NCI-H146 treated with DMSO at 0.1 percent for 48 hours (cell line): ENCODE results near the gene ABCD1.
A peak's percentile ranks its signal among the peaks of the same experiment; 100 is the strongest.
"Not testable (repeated sequence)": the region's sequence is repeated elsewhere in the genome, so short reads cannot be mapped to it uniquely, and the experiment has no call there.

Source experiments
- DNase-seq: peaks from one replicate; lab custom pipeline; 2025; ENCODE audit not compliant: unreplicated experiment; lab: John Stamatoyannopoulos, UW

The ABCD1 gene

DNA sequence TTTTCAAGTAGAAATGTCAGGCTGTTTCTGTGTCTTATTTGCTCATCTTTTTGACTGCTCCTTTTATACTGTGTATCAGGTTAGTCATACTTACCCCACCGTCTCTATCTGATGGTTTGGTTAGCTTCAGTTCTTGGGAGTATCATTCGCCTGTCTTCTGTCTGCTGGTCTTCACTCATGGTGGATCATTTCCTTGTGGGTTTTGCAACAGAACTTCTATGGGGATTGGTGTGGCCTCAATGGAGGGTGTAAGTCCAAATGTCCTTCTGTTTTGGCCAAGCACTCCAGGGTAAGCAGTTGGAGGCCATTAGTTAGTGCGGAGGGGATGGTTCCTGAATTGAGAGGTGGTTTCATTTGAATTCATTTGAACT, 7.2 kb downstream of the ABCD1 start:
- DNase-seq: no peak

DNA sequence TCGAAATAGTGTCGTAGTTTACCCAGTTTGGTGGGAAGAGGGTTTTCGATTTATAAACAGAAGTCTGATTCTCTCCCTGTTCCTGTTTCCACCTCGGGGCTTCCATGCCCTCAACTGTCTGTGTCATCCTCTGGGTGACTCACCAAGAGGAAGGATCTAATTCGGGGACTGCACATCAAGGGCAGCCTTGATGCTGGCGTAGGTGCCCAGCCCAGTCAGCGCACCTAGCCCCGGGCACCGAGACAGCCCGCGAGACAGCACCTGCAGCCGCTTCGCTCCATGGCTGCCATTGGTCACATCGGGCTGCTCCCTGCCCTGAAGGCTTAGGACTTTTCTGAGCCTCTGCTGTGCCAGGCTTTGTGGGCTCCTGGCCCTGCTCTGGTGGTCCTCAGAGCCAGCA, 7.7 kb downstream of the ABCD1 start:
- DNase-seq: no peak

DNA sequence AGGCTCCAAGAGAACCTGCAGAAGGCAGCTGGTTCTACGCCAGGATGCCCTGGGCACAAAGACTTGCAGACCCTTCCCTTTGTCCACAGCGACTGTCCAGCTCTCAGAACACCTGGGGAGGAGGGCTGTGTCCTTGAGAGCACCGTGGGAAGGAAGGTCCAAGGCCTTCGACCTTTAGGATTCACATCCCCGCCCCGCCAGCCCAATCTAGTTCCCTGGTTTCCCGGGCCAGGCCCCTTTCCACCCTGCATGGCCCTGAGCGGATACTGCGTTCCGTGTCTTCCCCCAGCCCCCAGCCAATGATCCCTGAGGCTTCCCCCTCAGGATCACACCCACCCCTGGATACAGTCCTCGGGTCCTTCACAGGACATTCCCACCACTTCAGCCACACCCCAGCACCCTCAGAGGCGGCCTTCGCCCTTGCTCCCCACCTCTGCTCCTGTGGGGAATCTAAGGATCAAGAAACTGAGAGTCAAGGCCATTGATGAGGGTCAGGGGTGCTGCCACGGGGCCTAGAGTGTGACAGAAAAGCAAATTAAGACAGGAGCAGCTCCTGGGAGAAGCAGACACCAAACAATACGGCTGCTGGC, 9.1 kb downstream of the ABCD1 start:
- no peak for DNase-seq

DNA sequence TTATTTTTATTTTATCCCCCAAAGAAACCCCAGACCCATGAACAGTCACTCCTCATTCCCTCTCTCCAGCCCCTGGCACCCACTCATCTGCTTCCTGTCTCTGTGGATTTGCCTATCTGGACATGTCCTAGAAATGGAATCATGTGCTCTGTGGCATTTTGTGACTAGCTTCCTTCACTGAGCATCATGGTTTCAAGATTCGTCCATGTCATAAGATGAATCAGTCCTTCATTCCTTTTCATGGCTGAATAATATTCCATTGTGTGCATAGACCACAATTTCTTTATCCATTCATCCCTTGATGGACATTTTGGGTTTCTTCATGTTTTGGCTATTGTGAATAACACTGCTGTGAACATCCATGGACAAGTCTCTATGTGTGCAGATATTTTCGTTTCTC, 10.2 kb downstream of the ABCD1 start:
- no peak for DNase-seq

DNA sequence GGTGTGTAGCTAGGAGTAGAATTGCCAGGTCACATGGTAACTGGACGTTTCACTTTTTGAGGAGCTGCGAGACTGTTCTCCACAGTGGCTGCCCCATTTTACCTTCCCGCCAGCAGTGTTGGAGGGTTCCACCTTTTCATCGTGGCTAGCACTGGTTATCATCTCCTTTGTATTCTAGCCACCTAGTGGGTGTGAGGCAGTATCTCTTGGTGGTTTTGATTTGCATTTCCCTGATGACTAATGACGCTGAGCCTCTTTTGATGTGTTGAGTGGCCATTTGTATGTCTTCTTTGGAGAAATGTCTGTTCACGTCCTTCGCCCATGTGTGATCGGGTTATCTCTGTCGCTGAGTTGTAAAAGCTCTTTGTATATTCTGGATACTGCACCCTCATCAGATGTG, 10.6 kb downstream of the ABCD1 start:
- DNase-seq: no peak

DNA sequence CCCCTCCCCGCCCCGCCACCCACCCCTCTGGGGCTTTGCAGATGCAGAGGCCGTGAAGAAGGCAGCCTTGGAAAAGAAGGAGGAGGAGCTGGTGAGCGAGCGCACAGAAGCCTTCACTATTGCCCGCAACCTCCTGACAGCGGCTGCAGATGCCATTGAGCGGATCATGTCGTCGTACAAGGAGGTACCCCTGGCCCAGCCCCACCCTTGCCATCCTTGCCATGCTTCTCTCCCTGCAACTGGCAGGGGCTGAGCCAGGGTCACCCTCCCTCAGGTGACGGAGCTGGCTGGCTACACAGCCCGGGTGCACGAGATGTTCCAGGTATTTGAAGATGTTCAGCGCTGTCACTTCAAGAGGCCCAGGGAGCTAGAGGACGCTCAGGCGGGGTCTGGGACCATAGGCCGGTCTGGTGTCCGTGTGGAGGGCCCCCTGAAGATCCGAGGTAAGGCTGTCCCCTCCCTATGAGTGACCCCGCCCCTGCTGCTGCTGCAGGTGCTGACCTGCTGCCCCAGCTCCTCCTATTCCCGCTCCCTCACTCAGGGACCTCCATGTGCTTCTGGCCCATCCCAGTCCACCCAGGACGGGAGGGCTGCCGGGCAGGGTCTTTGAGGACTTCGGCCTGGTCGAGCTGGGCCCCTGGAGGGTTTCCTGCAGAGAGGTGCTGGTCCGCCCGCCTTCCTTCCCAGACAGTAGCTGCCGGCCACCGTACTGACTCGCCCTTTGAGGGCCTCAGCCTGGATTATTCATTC, 11.6 kb downstream of the ABCD1 start:
- DNase-seq: no peak

DNA sequence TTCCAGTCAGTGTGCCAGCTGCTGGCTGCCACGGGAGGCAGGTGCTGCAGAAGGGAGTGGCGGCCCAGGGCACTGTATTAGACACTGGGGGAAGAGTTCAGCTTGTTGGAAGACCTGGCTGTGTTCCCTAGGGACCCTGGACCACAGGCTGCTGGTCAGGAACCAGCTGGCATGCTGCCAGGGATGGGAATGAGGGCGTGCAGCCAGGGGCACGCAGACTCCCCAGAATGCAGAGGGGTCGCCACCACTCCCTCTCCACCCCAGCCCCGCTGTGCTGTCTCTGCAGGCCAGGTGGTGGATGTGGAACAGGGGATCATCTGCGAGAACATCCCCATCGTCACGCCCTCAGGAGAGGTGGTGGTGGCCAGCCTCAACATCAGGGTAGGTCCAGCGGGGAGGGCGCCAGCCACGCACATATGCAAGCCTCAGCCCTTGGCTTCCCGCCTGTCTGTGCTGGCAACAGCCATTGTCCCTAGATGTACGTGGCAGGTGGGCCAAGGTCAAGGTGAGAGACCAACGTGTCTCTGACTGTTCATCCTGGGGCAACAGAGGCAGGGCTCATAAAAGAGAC, 12.3 kb downstream of the ABCD1 start:
- no peak for DNase-seq

DNA sequence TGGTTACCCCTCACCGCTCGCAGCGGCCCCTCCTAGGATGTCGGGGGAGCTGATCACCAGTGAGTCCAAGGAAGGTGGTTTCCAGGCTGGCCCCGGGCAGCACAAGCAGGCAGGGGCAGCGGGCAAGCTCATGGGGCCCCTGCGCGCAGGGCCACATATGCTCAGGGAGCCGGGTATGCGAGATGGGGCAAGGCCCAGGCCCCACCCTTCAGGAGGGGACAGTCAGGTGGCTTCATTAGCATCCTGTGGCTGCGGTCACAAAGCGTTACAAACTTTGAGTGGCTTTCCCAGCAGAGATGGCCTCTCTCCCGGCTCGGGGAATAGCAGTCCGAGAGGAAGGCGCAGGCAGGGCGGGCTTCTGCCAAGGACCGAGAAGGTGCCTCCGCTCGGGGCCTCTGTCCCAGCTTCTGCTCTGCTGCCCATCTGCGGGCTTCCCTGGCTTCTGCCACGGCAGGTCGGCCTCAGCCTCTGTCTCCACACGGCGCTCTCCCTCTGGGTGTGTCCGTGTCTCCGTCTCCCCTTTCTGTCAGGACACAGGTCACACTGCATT, 13.5 kb downstream of the ABCD1 start:
- no peak for DNase-seq

DNA sequence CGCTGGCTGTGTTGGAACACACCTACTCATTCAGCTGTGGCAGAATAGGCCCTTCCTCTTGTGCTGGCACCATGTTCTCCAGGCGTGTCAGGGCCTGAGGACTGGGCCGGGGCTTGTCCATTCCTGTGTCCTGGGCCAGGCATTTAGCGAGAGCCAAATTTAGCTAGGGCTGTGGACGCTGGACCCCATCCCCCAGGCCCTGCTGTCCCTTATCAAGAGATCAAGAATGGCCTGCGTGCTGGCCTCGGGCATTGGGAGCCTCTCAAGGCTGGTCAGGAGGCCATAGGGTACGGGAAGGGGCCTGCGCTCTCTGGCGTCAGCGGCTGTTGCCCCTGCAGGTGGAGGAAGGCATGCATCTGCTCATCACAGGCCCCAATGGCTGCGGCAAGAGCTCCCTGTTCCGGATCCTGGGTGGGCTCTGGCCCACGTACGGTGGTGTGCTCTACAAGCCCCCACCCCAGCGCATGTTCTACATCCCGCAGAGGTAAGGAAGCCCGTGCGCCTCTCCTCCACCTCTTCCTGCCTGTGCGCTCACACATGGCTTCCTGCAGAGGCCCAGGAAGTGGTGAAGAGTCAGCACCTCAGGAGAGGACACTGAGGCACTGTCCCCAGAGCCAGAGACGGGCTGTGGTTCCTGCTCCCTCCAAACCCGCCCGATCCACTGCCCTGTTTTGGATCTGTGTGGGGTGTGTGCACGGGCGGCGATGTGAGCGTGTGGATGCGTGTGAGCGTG, 15.3 kb downstream of the ABCD1 start:
- DNase-seq: no peak

DNA sequence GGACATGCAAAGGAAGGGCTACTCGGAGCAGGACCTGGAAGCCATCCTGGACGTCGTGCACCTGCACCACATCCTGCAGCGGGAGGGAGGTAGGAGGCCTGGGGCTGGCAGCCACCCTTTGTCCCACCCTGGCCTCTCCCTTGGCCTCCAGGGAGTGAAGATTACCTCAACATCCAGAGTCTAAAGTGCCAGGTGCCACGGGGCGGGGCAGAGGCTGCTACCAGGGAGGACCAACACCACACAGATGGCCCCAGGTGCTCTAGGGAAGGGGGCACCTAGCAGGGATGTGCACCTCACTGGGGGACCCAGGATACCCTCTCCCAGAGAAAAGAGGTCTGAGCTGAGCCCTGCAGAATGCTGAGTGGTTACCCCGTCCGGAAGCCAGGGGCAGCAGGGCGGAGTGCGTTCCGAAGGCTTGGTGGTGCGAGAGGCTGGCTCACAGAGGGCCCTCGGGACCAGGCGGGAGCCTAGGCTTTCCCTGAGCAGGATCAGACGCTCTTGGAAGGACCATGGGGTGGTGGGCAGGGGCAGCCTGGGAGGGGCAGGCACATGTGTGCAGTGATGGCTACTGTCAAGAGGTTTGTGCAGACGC, 16.1 kb downstream of the ABCD1 start:
- DNase-seq: no peak

DNA sequence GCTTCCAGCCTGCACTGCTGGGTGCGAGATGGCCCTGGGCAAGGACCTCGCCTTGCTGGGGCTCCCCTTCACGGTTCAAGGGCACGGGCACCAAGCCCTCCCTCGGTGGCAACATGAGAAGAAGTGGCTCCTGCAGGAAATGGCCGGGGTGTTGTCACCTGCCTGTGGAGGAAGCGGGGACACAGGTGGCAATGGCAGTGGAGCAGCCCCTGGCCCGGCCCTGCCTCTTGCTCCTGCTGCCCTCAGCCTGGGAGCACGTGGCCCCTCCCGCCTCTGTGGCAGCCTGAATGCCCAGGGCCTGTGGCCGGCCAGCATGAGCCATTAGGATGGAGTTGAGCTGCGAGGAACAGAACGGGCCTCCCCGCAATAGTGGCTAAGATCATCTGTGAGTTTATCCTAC, 16.8 kb downstream of the ABCD1 start:
- no peak for DNase-seq

DNA sequence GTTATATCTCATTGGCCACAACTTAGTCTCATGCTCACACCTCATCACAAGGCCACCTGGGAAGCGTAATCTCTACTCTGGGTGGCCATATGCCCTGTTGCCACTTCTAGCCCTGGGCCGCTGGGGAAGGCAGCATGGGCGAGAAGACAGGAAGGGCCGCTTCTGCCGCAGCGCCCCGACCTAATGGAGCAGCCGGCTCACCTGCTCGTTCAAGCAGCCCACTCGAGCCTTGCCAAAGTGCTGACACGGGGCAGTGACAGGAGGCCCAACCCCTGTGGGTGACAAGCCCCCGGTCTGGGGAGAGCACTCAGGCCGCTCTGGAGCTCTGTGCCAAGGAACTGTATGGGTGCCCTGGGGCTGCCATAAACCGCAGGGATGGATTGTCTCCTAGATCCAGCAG, 17.5 kb downstream of the ABCD1 start:
- DNase-seq: not testable (repeated sequence)

DNA sequence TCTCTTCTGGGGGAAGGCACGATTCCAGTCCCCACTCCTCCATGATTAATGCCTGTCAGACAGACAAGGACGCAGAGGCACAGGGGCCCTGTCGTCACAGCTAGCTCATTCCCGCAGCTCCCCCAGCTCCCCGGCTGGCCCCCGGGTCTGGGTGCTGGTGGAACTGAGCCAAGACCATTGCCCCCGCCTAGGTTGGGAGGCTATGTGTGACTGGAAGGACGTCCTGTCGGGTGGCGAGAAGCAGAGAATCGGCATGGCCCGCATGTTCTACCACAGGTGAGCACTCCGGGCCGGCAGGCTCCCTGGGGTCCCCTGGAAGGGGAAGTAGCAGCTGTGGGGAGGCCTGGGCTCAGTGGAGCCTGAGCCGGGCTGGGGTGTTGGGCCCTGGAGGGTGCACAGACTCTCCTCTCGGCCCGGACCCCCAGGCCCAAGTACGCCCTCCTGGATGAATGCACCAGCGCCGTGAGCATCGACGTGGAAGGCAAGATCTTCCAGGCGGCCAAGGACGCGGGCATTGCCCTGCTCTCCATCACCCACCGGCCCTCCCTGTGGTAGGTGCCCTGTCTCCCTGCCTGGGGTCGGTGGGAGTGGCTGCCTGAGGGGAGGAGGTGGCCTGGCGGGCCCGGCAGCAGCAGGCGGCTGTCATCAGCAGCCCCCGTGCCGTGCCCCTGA, 18.3 kb downstream of the ABCD1 start:
- DNase-seq: not testable (repeated sequence)

DNA sequence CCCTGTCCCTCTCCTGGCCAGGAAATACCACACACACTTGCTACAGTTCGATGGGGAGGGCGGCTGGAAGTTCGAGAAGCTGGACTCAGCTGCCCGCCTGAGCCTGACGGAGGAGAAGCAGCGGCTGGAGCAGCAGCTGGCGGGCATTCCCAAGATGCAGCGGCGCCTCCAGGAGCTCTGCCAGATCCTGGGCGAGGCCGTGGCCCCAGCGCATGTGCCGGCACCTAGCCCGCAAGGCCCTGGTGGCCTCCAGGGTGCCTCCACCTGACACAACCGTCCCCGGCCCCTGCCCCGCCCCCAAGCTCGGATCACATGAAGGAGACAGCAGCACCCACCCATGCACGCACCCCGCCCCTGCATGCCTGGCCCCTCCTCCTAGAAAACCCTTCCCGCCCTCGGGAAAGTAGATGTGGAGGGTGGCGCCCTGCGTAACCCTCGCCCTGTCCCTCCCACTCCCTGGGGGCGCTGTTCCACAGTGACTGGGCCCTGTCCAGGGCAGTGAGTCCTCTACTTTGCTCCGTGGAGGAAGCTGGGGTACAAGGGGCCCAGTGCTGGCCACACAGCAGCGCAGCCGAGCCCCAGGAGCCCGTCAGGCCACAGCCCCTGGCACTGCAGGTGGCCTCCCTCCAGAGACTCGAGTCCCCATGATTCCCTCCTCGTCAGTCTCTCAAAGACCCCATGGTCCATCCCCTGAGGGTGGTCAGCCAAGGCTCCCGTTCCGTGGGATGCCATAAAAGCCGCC, 19.0 kb downstream of the ABCD1 start:
- peak; percentile 37 for DNase-seq

DNA sequence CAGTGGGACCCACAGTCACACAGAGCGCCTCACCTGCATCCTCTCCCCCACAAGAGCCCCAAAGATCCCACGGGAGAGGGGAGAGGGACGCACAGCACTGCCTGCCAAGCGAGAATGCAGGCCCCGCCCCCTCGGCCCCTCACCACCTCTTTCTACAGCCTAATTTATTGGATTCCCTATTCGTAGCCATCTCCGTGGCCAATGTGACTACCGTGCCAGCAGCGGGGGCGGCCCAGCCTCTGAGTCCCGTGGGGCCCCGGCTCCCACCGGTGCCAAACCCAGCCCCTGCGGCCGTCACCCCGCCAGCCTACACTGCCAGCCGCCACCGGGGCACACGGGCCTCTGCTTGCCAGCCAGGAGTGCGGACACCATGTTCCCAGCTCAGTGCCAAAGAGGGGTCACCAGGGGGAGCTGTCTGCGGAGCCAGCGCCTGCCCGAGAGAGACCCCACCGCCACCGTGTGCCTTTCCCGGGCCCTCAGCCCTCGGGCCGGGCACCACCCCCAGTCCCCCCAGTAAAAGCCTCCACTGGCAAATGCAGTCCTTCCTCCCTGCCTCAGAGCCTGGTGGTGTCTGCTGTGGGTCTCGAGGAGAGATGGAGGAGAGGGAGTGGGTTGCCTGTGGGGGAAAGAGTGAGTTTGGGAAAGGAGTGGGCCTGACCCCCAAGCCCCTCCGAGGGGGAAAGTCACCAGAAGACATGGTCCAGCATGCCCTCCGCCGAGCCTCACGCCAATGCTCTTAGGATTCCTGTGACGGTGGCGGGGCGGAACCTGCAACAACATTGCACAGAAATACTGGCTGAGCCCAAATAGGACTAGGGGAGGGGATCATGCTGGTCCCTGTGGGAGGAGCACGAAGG, 19.8 kb downstream of the ABCD1 start:
- DNase-seq: no peak

DNA sequence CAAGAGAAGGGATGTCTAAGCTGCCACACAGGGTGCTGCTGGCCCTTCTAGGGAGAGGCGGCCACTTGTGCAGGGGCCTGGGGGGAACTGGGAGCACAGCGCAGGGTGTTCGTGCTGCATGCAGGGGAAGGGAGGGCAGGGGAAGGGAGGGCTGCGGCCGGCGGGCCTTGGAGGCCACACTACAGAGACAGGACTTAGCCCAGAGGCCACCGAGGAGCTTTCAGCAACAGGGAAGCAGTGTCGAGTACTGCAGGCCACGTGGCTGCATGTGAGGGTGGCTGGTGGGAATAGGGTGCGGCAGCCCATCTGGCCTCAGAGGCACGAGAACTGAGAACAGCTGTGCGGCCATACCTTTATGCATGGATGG, 20.4 kb downstream of the ABCD1 start:
- not testable (repeated sequence) for DNase-seq

DNA sequence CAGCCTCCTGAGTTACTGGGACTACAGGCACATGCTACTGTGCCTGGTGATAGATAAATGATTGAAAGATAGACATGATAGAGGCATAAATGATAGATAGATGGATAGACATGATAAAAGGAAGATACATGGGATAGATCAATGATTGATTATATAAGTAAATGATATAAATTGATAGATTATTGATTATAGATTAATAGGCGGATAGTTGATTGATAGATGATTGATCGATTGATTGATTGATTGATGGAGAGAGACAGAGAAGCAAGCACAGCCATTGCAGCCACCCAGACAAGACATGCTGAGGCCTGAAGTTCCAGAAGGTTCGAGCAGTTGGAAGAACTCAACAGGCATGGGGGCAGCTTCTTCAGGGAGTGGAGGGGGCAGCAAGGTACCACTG, 21.7 kb downstream of the ABCD1 start:
- DNase-seq: no peak

DNA sequence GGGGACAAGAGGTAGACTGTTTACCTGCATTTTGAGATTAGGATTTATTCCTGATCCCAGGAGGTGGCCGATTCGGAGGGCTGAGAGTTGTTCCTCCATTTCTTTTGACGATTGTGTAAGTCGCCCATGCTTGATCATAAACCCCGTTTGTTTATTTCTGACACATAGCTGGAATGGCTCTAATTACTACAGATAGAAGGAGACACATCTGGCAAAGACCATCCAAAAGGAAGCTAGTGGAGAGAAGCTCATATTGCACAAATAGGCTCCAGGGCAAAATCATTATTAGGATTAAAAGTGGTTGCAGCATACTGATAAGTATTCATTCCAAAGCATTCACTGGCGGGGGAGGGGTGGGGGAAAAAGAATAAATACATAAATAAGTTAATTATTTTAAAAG, 22.3 kb downstream of the ABCD1 start:
- DNase-seq: not testable (repeated sequence)

DNA sequence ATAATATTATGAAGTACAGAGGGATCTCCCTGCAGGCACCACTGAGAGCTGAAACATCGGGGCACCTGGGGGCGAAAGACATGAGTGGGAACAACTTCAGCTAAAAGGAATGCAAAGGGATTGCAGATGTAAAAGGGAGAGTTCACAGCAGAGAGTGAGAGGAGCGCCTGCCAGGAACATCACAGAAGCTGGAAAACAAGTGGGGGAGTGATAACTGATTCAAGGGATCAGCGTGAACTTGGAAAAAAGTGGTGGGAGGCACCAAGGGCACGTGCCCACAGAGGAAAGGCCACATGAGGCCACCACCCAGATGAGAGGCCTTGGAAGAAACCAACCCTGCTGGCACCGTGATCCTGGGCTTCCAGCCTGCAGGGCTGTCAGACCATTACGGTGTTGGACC, 24.4 kb downstream of the ABCD1 start:
- DNase-seq: not testable (repeated sequence)
